PFSK-1 (cell line): ENCODE data around the gene TRMT1.

ENCODE experiments used
- FOXP2 ChIP-seq: optimal IDR thresholded peaks from 2 replicates; pipeline ENCODE3; 2011; ENCODE audit warnings: borderline replicate concordance, control low read depth, inconsistent platforms; ENCODE audit not compliant: insufficient read depth; ENCODE audit errors: extremely low read length, extremely low read depth
- POLR2AphosphoS5 ChIP-seq: IDR thresholded peaks from 2 replicates; pipeline ENCODE4 v1.6.1; 2012; ENCODE audit warnings: low read depth, mild to moderate bottlenecking, control low read depth, low read length, moderate library complexity
- REST ChIP-seq, 2 experiments: IDR thresholded peaks; 2 replicates each; pipeline versions ENCODE4 v1.6.1 to v1.8.0; 2011 to 2012; ENCODE audit warnings: low read depth in 2 of 2, low read length in 2 of 2, control low read depth in 1 of 2, inconsistent platforms in 1 of 2, mild to moderate bottlenecking in 1 of 2, moderate library complexity in 1 of 2; ENCODE audit not compliant: insufficient read depth in 1 of 2
- SIN3A ChIP-seq: IDR thresholded peaks from 2 replicates; pipeline ENCODE4 v1.6.1; 2012; ENCODE audit warnings: mild to moderate bottlenecking, low read length, moderate library complexity, borderline replicate concordance; ENCODE audit not compliant: insufficient read depth
- TAF1 ChIP-seq: IDR thresholded peaks from 2 replicates; pipeline ENCODE4 v1.6.1; 2012; ENCODE audit warnings: low read length, control low read depth, borderline replicate concordance; ENCODE audit not compliant: insufficient read depth

Gene TRMT1

GRCh38 chr19:13102666-13103580 lies 13.6 kb downstream of the TRMT1 start, which contains the start of gene LYL1:
LYL1 (minus strand) TSS chr19:13102858; CDS start chr19:13101171, 1,687 bp downstream.
- no peak for TF ChIP-seq REST (IDR thresholded peaks at IDR 0.05; ENCODE audit: insufficient read depth in 1 of 2, low read depth in 2 of 2, low read length in 2 of 2)
- no peak for TF ChIP-seq POLR2AphosphoS5
- no peak for TF ChIP-seq TAF1
- TF ChIP-seq FOXP2, result peak; percentile 57
- TF ChIP-seq SIN3A, result no peak

- TF ChIP-seq FOXP2 (no peak), TAF1 (no peak), REST (IDR thresholded peaks at IDR 0.05; ENCODE audit: insufficient read depth in 1 of 2, low read depth in 2 of 2, low read length in 2 of 2) (no peak), SIN3A (no peak), POLR2AphosphoS5 (no peak)
Observed at GRCh38 chr19:13102416-13102665, 14.2 kb downstream of the TRMT1 start.

- TF ChIP-seq TAF1 (no peak), REST (IDR thresholded peaks at IDR 0.05; ENCODE audit: insufficient read depth in 1 of 2, low read depth in 2 of 2, low read length in 2 of 2) (no peak), FOXP2 (no peak)
Observed at GRCh38 chr19:13101590-13102415, 14.7 kb downstream of the TRMT1 start.

GRCh38 chr19:13100841-13101589 lies 15.5 kb downstream of the TRMT1 start:
- TF ChIP-seq REST (IDR thresholded peaks at IDR 0.05; ENCODE audit: insufficient read depth in 1 of 2, low read depth in 2 of 2, low read length in 2 of 2) (no peak), TAF1 (no peak), FOXP2 (no peak), POLR2AphosphoS5 (no peak), SIN3A (no peak)
